Neural cell (in vitro differentiated cells): ENCODE measurements around the gene TIMM44.

Source experiments
- CTCF ChIP-seq: fragments of 450-650 bp; IDR thresholded peaks from 2 replicates; pipeline ENCODE4 v1.5.1; 2014; ENCODE audit warnings: antibody characterized with exemption, mild to moderate bottlenecking, moderate library complexity; ENCODE audit not compliant: poor library complexity, severe bottlenecking
- EP300 ChIP-seq: fragments of 450-650 bp; conservative IDR thresholded peaks from 2 replicates; pipeline ENCODE4 v1.6.1; 2014; ENCODE audit warnings: antibody characterized with exemption, mild to moderate bottlenecking, moderate library complexity; ENCODE audit not compliant: poor library complexity, severe bottlenecking
- EZH2 ChIP-seq: fragments of 200-600, 300-800 bp; shearing (Covaris generic), sonication (generic); IDR thresholded peaks from 2 replicates; pipeline ENCODE4 v1.6.1; 2014; ENCODE audit warnings: antibody characterized with exemption, low read length, borderline replicate concordance, mild to moderate bottlenecking; ENCODE audit not compliant: insufficient read depth, poor library complexity, severe bottlenecking
- MXI1 ChIP-seq: fragments of 450-650 bp; conservative IDR thresholded peaks from 2 replicates; pipeline ENCODE4 v1.6.1; 2014; ENCODE audit warnings: antibody characterized with exemption, mild to moderate bottlenecking; ENCODE audit not compliant: poor library complexity, severe bottlenecking
- POLR2AphosphoS5 ChIP-seq: IDR thresholded peaks from 2 replicates; pipeline ENCODE4 v1.6.1; 2012
- RAD21 ChIP-seq: fragments of 450-650 bp; conservative IDR thresholded peaks from 2 replicates; pipeline ENCODE4 v1.6.1; 2014; ENCODE audit warnings: antibody characterized with exemption, mild to moderate bottlenecking, moderate library complexity
- REST ChIP-seq: IDR thresholded peaks from 2 replicates; pipeline ENCODE4 v1.6.1; 2012; ENCODE audit warnings: borderline replicate concordance
- SMC3 ChIP-seq: fragments of 450-650 bp; conservative IDR thresholded peaks from 2 replicates; pipeline ENCODE4 v1.6.1; 2014; ENCODE audit warnings: antibody characterized with exemption, mild to moderate bottlenecking, moderate library complexity; ENCODE audit not compliant: poor library complexity
- TAF1 ChIP-seq: IDR thresholded peaks from 2 replicates; pipeline ENCODE4 v1.6.1; 2012; ENCODE audit warnings: low read depth

- TF ChIP-seq CTCF (no peak), EZH2 (no peak), REST (no peak), MXI1 (no peak), SMC3 (no peak), RAD21 (no peak), TAF1 (no peak), EP300 (no peak), POLR2AphosphoS5 (no peak)
These were observed 33.0 kb upstream of the TIMM44 start for GRCh38 chr19:7976461-7976860.
